Esophagus muscularis mucosa (tissue), 4 donors: ENCODE measurements around the gene COX8A. TPM values are rescaled to one million over a fixed set of nuclear protein-coding genes. Genes with fewer than 3 reads are reported as not detected.
A peak's percentile ranks its signal among the peaks of the same experiment; 100 is the strongest.

Source experiments
- DNase-seq: peaks from one replicate; pipeline ENCODE4 v3.0.0-alpha.2; 2017; ENCODE audit errors: extremely low spot score
- H3K27ac ChIP-seq, 4 donors: fragments of 200-600 bp; sonication (generic); replicated peaks in 1 of 4; 1 replicate in 3 of 4; 2 replicates in 1 of 4; pipeline ENCODE4 v1.5.1; 2016 to 2019; ENCODE audit warnings: mild to moderate bottlenecking in 1 of 4
- H3K27me3 ChIP-seq, 4 donors: fragments of 200-600 bp; sonication (generic); one replicate each; pipeline versions ENCODE4 v1.5.1 to v1.6.0; 2016 to 2019
- H3K36me3 ChIP-seq, 4 donors: fragments of 200-600 bp; sonication (generic); one replicate each; pipeline ENCODE4 v1.5.1; 2016 to 2019
- H3K4me1 ChIP-seq, 4 donors: fragments of 200-600 bp; sonication (generic); one replicate each; pipeline ENCODE4 v1.5.1; 2016 to 2019
- H3K4me3 ChIP-seq, 4 donors: fragments of 200-600 bp; sonication (generic); 1 replicate in 2 of 4; 2 replicates in 2 of 4; pipeline ENCODE4 v1.5.1; 2016 to 2019; ENCODE audit warnings: mild to moderate bottlenecking in 4 of 4, moderate library complexity in 1 of 4
- H3K9me3 ChIP-seq, 4 donors: fragments of 200-600 bp; sonication (generic); 1 replicate in 3 of 4; 2 replicates in 1 of 4; pipeline ENCODE4 v1.5.1; 2016 to 2019
- EP300 ChIP-seq: sonication (generic); formaldehyde crosslinking; IDR thresholded peaks from one replicate; pipeline ENCODE4 v1.6.1; 2017; ENCODE audit warnings: antibody characterized with exemption
- POLR2A ChIP-seq: fragments of 450-650 bp; IDR thresholded peaks from one replicate; pipeline ENCODE4 v1.6.1; 2017; ENCODE audit warnings: antibody characterized with exemption, moderate library complexity, mild to moderate bottlenecking, low read depth
- POLR2AphosphoS5 ChIP-seq, 2 donors: sonication (generic); formaldehyde crosslinking; IDR thresholded peaks; one replicate each; pipeline ENCODE4 v1.6.1; 2017; ENCODE audit warnings: antibody characterized with exemption in 2 of 2
- WGBS: methylation state at CpG from one replicate; pipeline ENCODE4 v1.1.5; 2018; 5-methylcytosine and 5-hydroxymethylcytosine counted together
- intact Hi-C: fragments of 100-400 bp; cut with DNase I; formaldehyde crosslinking; loops from one replicate; pipeline ENCODE4 v1.15.1; 2023
- total RNA-seq, 4 donors: library from RNA; depleted of rRNA; stranded (reverse); fragments of >200 nt; gene quantifications; one replicate each; pipeline versions ENCODE4 v1.1.0 to v1.2.1, GENCODE V29; 2016
- TF ChIP-seq, protein P1 (sequence below), 3 experiments: fragments of 200-600 bp in 2 of 3; fragments of 450-650 bp in 1 of 3; sonication (generic) in 2 of 3; IDR thresholded peaks; one replicate each; pipeline ENCODE4 v1.5.1; 2017 to 2019; ENCODE audit warnings: antibody characterized with exemption in 3 of 3, mild to moderate bottlenecking in 2 of 3, moderate library complexity in 1 of 3

COX8A gene
- total RNA-seq, 4 donors from 2014 or later: 393 to 518 (median 445) TPM

DNA sequence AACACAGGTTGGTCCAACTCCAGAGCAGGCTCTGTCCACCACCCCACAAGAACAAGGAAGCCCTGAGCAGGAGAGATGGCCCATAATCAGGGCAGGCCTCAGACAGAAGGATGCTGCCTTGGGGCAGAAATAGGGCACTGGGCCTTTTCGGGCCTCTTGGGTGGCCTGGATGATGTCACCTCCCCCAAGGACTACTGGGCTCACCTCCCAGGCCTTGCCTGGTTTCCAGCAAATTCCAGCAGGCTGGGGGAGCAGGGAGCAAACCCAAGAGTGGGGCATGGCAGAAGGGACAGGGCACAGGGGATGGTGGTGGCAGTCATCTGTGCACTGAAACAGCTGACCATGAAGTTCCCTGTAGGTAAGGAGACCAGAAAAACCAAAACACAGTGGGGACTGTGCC is 41.0 kb upstream of the COX8A start:
- no peaks in the 10 kb centered on the region for H3K9me3 ChIP-seq
- intact Hi-C loops: no loop called here
- 57% methylated on average over 1 of the region's 1 CpG for WGBS
- H3K4me1 ChIP-seq: peaks cover 6 to 8% (median 6%) of the 10 kb centered on the region in 4 donors
- H3K4me3 ChIP-seq: no peak overlapping the region
- no peak for DNase-seq
- no peaks in the 10 kb centered on the region for H3K27me3 ChIP-seq
- no peak overlapping the region for H3K27ac ChIP-seq
- no peak for TF ChIP-seq EP300
- TF ChIP-seq POLR2A: no peak
- TF ChIP-seq POLR2AphosphoS5 (IDR thresholded peaks at IDR 0.05): no peak
- TF ChIP-seq, protein P1, sequence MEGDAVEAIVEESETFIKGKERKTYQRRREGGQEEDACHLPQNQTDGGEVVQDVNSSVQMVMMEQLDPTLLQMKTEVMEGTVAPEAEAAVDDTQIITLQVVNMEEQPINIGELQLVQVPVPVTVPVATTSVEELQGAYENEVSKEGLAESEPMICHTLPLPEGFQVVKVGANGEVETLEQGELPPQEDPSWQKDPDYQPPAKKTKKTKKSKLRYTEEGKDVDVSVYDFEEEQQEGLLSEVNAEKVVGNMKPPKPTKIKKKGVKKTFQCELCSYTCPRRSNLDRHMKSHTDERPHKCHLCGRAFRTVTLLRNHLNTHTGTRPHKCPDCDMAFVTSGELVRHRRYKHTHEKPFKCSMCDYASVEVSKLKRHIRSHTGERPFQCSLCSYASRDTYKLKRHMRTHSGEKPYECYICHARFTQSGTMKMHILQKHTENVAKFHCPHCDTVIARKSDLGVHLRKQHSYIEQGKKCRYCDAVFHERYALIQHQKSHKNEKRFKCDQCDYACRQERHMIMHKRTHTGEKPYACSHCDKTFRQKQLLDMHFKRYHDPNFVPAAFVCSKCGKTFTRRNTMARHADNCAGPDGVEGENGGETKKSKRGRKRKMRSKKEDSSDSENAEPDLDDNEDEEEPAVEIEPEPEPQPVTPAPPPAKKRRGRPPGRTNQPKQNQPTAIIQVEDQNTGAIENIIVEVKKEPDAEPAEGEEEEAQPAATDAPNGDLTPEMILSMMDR (IDR thresholded peaks at IDR 0.05): no peak
- no peaks in the 10 kb centered on the region for H3K36me3 ChIP-seq

DNA sequence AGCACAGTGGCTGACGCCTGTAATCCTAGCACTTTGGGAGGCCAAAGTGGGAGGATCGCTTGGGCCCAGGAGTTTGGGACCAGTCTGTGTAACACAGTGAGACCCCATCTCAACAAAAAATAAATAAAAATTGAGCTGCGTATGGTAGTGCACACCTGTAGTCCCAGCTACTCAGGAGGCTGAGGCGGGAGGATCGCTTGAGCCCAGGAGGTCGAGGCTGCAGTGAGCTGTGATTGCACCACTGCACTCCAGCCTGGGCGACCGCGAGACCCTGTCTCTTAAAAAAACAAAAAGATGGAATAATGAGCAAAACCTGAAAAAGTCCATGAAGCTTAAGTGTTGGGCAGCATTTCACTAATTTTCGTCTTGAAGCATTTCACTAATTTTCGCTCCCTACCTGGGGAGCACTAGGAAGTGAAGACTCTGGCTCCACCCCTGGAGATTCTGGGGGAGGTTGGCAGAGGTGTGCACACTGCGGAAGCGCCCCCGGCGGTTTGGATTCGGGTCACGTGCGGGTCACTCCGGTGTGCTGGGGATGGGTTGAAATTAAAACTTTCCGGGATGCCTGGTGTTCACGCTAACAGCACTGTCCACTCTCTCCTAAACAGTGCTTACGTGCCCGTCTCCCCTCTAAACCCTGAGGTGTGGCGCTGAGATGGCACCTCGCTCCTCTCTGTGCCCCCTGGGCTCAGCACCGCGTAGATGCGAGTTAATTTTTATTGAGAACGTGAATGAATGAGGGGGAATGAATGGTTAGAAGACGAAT is 36.5 kb upstream of the COX8A start:
- Histone ChIP-seq H3K27me3 (no peaks in the 10 kb centered on the region), H3K9me3 (no peaks in the 10 kb centered on the region), H3K36me3 (peaks cover 0 to 5% (median 0%) of the 10 kb centered on the region in 4 donors), H3K27ac (peak overlapping the region; percentile 67 to 82 (median 76)), H3K4me1 (peaks cover 13 to 24% (median 21%) of the 10 kb centered on the region in 4 donors), H3K4me3 (peak overlapping the region; percentile 67 to 81 (median 76))
- WGBS: 31% methylated on average over 27 of the region's 30 CpGs
- TF ChIP-seq, protein P1 (IDR thresholded peaks at IDR 0.05): no peak
- no peak for TF ChIP-seq EP300
- DNase-seq: no peak
- intact Hi-C loops: no loop called here

DNA sequence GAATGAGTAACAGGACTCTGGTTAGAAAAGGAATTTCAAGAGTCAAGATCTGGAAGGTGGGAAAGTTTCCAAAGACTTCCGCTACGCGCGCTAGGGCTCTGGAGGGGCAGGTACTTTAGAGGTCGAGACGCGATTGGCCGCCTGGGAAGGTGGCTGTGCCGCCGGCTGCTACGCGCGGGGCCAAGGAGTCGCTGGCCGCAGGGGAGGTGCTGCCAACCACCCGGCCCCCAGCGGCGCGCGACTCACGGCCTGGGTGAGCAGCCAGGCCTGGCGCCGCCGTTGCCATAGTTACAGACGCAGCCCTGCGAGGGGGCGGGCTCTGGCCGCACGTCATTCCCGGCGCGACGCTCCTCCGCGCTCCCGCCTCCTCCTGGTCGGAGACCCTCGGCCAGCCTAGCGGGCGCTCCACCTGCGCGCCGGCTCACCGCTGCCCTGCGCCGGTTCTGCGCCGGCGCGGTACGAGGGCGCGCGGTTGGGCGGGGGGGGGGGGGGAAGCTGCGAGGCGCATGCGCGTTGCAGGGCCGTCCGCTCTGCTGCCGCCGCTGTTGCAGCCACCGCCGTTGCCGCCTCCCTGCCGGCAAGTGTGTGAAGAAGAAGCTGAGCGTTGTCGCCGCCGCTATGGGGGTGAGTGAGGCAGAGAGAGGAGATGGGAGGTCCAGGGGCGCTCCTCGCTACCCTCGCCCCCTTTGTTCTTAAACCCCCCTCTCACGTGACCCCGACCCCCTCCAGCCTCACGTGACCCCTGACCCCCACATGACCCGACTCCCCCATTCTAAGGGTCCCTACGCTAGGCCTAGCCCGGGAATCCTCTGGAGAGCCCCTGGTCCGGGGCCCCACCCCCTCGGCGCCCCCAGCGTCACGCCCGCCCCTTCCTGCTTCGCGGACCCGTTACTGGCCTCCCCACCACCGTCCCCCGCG is 35.7 kb upstream of the COX8A start, which contains the start of gene NAA40:
Gene NAA40 (plus strand): TSS at position 524 of the 918 bp plus-strand sequence. CDS start 95 bp downstream, at position 619.
- peaks cover 13 to 24% (median 21%) of the 10 kb centered on the region in 4 donors for H3K4me1 ChIP-seq
- no peak for DNase-seq
- peaks cover 0 to 5% (median 0%) of the 10 kb centered on the region in 4 donors for H3K36me3 ChIP-seq
- intact Hi-C loops: no loop called here
- H3K27me3 ChIP-seq: no peaks in the 10 kb centered on the region
- peak within 1 kb of the TSS; percentile 67 to 81 (median 76) for H3K4me3 ChIP-seq
- H3K9me3 ChIP-seq: no peaks in the 10 kb centered on the region
- under 1% methylated on average over 26 of the region's 92 CpGs for WGBS
- TF ChIP-seq EP300 (no peak), POLR2A (no peak), POLR2AphosphoS5 (IDR thresholded peaks at IDR 0.05) (peak; percentile 34 to 64)
- TF ChIP-seq, protein P1 (IDR thresholded peaks at IDR 0.05): peak in 1 of 3 experiments; percentile 20
- H3K27ac ChIP-seq: peak within 1 kb of the TSS; percentile 67 to 82 (median 76)

DNA sequence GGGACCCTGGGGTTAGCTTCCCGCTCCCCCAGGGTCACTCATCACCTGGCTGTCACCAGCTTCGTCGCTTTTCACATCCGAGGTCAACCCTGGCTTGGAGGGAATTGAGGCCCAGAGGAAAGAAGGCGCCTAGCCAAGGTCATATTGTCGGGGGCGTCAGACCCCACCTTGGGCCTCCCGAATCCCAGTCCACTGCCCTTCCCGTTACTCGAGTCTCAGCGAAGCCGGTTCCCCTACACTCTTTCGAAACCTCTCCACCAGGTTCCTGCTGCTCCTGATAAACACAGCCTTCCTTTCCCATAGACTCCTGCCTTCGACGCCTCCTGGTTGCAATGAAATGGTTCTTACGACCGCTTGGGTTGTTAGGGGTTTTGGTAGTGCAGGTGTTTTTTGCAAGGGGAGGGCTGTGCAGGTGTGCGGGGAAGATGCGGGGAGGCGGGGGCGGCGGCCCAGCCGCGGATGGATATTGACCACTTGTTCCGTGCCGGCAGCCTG is 35.0 kb upstream of the COX8A start:
- no peaks in the 10 kb centered on the region for H3K9me3 ChIP-seq
- peaks cover 0 to 5% (median 0%) of the 10 kb centered on the region in 4 donors for H3K36me3 ChIP-seq
- peak overlapping the region; percentile 67 to 81 (median 76) for H3K4me3 ChIP-seq
- no peak for TF ChIP-seq EP300
- no peak for TF ChIP-seq POLR2AphosphoS5 (IDR thresholded peaks at IDR 0.05)
- TF ChIP-seq, protein P1 (IDR thresholded peaks at IDR 0.05): no peak
- no peak for TF ChIP-seq POLR2A
- H3K27me3 ChIP-seq: no peaks in the 10 kb centered on the region
- no peak for DNase-seq
- WGBS: 2% methylated on average over 26 of the region's 26 CpGs
- peak overlapping the region; percentile 67 to 82 (median 76) for H3K27ac ChIP-seq
- peaks cover 13 to 24% (median 22%) of the 10 kb centered on the region in 4 donors for H3K4me1 ChIP-seq
- intact Hi-C loops: no loop called here
